Common myeloid progenitor, CD34-positive (primary cell): Measurements from ENCODE around the gene MAP2K4.

Source experiments
- CTCF ChIA-PET: fragments of 350-600 bp; sonication (Branson Sonifier 250); formaldehyde crosslinking; loops from one replicate; lab custom pipeline; 2021; ENCODE audit warnings: antibody characterized with exemption; lab: Charles Lee
- POLR2A ChIA-PET: fragments of 350-600 bp; sonication (Branson Sonifier 250); formaldehyde crosslinking; loops from one replicate; lab custom pipeline; 2021; ENCODE audit warnings: antibody characterized with exemption; lab: Charles Lee
- DNase-seq, 3 donors: peaks; one replicate each; pipeline versions ENCODE4 v3.0.0 to v3.0.0-alpha.2; 2013
- H3K27ac ChIP-seq, 2 experiments: 1 replicate in 1 of 2; 2 replicates in 1 of 2; pipeline ENCODE4 v1.7.0; 2013; ENCODE audit warnings: inconsistent platforms in 2 of 2, low read length in 2 of 2, mild to moderate bottlenecking in 2 of 2, low read depth in 1 of 2, moderate library complexity in 1 of 2; ENCODE audit not compliant: severe bottlenecking in 2 of 2, insufficient read depth in 1 of 2, poor library complexity in 1 of 2
- H3K27me3 ChIP-seq, 5 experiments: replicated peaks in 2 of 5; 1 replicate in 3 of 5; 2 replicates in 2 of 5; pipeline versions ENCODE4 v1.6.1 to v1.7.0; 2013; ENCODE audit warnings: low read length in 4 of 5, mild to moderate bottlenecking in 2 of 5, moderate library complexity in 2 of 5, inconsistent platforms in 1 of 5; ENCODE audit not compliant: insufficient read depth in 5 of 5, control insufficient read depth in 4 of 5
- H3K36me3 ChIP-seq, 4 experiments: 1 replicate in 2 of 4; 2 replicates in 2 of 4; pipeline versions ENCODE4 v1.6.1 to v1.7.0; 2013; ENCODE audit warnings: low read length in 3 of 4, control low read depth in 1 of 4, mild to moderate bottlenecking in 1 of 4; ENCODE audit not compliant: control insufficient read depth in 4 of 4, insufficient read depth in 4 of 4
- H3K4me1 ChIP-seq, 4 experiments: 1 replicate in 3 of 4; 2 replicates in 1 of 4; pipeline versions ENCODE4 v1.6.1 to v1.7.1; 2013; ENCODE audit warnings: low read length in 3 of 4, mild to moderate bottlenecking in 3 of 4, control low read depth in 1 of 4, inconsistent platforms in 1 of 4, moderate library complexity in 1 of 4; ENCODE audit not compliant: control insufficient read depth in 4 of 4, insufficient read depth in 4 of 4; ENCODE audit errors: control extremely low read depth in 1 of 4
- H3K4me3 ChIP-seq, 7 experiments: 1 replicate in 4 of 7; 2 replicates in 3 of 7; pipeline versions ENCODE4 v1.5.1 to v1.7.0; 2013; ENCODE audit warnings: mild to moderate bottlenecking in 7 of 7, low read length in 6 of 7, moderate library complexity in 6 of 7, inconsistent platforms in 2 of 7, low read depth in 2 of 7, control low read depth in 1 of 7; ENCODE audit not compliant: insufficient read depth in 4 of 7, control insufficient read depth in 1 of 7; ENCODE audit errors: extremely low read depth in 1 of 7
- H3K9me3 ChIP-seq, 5 experiments: 1 replicate in 4 of 5; 2 replicates in 1 of 5; pipeline versions ENCODE4 v1.6.1 to v1.7.1; 2013; ENCODE audit warnings: low read length in 4 of 5, mild to moderate bottlenecking in 2 of 5, inconsistent platforms in 1 of 5, low read depth in 1 of 5, moderate library complexity in 1 of 5; ENCODE audit not compliant: control insufficient read depth in 4 of 5, insufficient read depth in 2 of 5; ENCODE audit errors: control extremely low read depth in 1 of 5
- WGBS: methylation state at CpG from one replicate; pipeline ENCODE4 v1.1.5; 2013; ENCODE audit not compliant: insufficient coverage; 5-methylcytosine and 5-hydroxymethylcytosine counted together

MAP2K4 gene

GRCh38 chr17:12097326-12097725 is 76.6 kb downstream of the MAP2K4 start:
- H3K4me3 ChIP-seq, result no peak overlapping the region
- POLR2A ChIA-PET, result no interaction called here
- peaks cover 0 to 14% (median 0%) of the 10 kb centered on the region in 5 experiments for H3K9me3 ChIP-seq
- H3K4me1 ChIP-seq, result no peaks in the 10 kb centered on the region
- CTCF ChIA-PET, result no interaction called here
- H3K27ac ChIP-seq, result no peak overlapping the region
- no peak for DNase-seq
- peaks cover 0 to 41% (median 16%) of the 10 kb centered on the region in 4 experiments for H3K36me3 ChIP-seq
- no peaks in the 10 kb centered on the region for H3K27me3 ChIP-seq
- 96% methylated on average over 3 of the region's 3 CpGs for WGBS

GRCh38 chr17:12098568-12098967 is 77.9 kb downstream of the MAP2K4 start:
- Histone ChIP-seq H3K4me3 (no peak overlapping the region), H3K27me3 (no peaks in the 10 kb centered on the region), H3K27ac (no peak overlapping the region), H3K36me3 (peaks cover 0 to 41% (median 16%) of the 10 kb centered on the region in 4 experiments), H3K4me1 (no peaks in the 10 kb centered on the region), H3K9me3 (peaks cover 0 to 14% (median 0%) of the 10 kb centered on the region in 5 experiments)
- POLR2A ChIA-PET, result no interaction called here
- no peak for DNase-seq
- CTCF ChIA-PET, result no interaction called here

- POLR2A ChIA-PET, result no interaction called here
- H3K9me3 ChIP-seq, result peaks cover 0 to 14% (median 0%) of the 10 kb centered on the region in 5 experiments
- H3K36me3 ChIP-seq, result peaks cover 0 to 41% (median 16%) of the 10 kb centered on the region in 4 experiments
- no peak overlapping the region for H3K4me3 ChIP-seq
- H3K27ac ChIP-seq, result no peak overlapping the region
- no CpG with 5 or more reads among the region's 1 CpG for WGBS
- H3K4me1 ChIP-seq, result no peaks in the 10 kb centered on the region
- no peak for DNase-seq
- no peaks in the 10 kb centered on the region for H3K27me3 ChIP-seq
- CTCF ChIA-PET, result no interaction called here
Observed at GRCh38 chr17:12099412-12099811, 78.7 kb downstream of the MAP2K4 start.

- ChIA-PET CTCF (no interaction called here), POLR2A (no interaction called here)
Observed at GRCh38 chr17:12104831-12105230, 84.2 kb downstream of the MAP2K4 start.

GRCh38 chr17:12107905-12108304 is 87.2 kb downstream of the MAP2K4 start:
- ChIA-PET CTCF (no interaction called here), POLR2A (no interaction called here)
- H3K4me3 ChIP-seq, result no peak overlapping the region
- H3K4me1 ChIP-seq, result no peaks in the 10 kb centered on the region
- no peak for DNase-seq
- WGBS, result 100% methylated on average over 1 of the region's 1 CpG
- no peaks in the 10 kb centered on the region for H3K27me3 ChIP-seq
- H3K9me3 ChIP-seq, result no peaks in the 10 kb centered on the region
- H3K36me3 ChIP-seq, result peaks cover 0 to 12% (median 7%) of the 10 kb centered on the region in 4 experiments
- no peak overlapping the region for H3K27ac ChIP-seq

More at GRCh38 chr17:12104831-12105230, 84.2 kb downstream of the MAP2K4 start:
- no peak for DNase-seq
- Histone ChIP-seq H3K9me3 (peaks cover 0 to 12% (median 0%) of the 10 kb centered on the region in 5 experiments), H3K4me3 (no peak overlapping the region), H3K27me3 (no peaks in the 10 kb centered on the region), H3K4me1 (no peaks in the 10 kb centered on the region), H3K36me3 (peaks cover 0 to 15% (median 3%) of the 10 kb centered on the region in 4 experiments), H3K27ac (no peak overlapping the region)

GRCh38 chr17:12110906-12111305 is 90.2 kb downstream of the MAP2K4 start:
- Histone ChIP-seq H3K27ac (no peak overlapping the region), H3K27me3 (no peaks in the 10 kb centered on the region), H3K4me1 (no peaks in the 10 kb centered on the region), H3K4me3 (no peak overlapping the region), H3K36me3 (peaks cover 5 to 38% (median 25%) of the 10 kb centered on the region in 4 experiments), H3K9me3 (no peaks in the 10 kb centered on the region)
- 100% methylated on average over 2 of the region's 2 CpGs for WGBS
- POLR2A ChIA-PET, result no interaction called here
- CTCF ChIA-PET, result no interaction called here
- no peak for DNase-seq

- no peaks in the 10 kb centered on the region for H3K27me3 ChIP-seq
- H3K27ac ChIP-seq, result no peak overlapping the region
- H3K36me3 ChIP-seq, result peaks cover 10 to 55% (median 28%) of the 10 kb centered on the region in 4 experiments
- ChIA-PET CTCF (no interaction called here), POLR2A (no interaction called here)
- no peaks in the 10 kb centered on the region for H3K4me1 ChIP-seq
- no peak overlapping the region for H3K4me3 ChIP-seq
- 94% methylated on average over 2 of the region's 2 CpGs for WGBS
- no peaks in the 10 kb centered on the region for H3K9me3 ChIP-seq
- no peak for DNase-seq
Observed at GRCh38 chr17:12113156-12113555, 92.5 kb downstream of the MAP2K4 start.
